Hepatocyte (in vitro differentiated cells): ENCODE results near the gene ARL6IP1. TPM values are rescaled to one million over a fixed set of nuclear protein-coding genes. Genes with fewer than 3 reads are reported as not detected.

ENCODE experiments used
- DNase-seq: peaks from one replicate; pipeline ENCODE4 v3.0.0-alpha.2; 2016; ENCODE audit warnings: low spot score
- H2AFZ ChIP-seq: fragments of 200-600 bp; sonication (generic); 2 replicates; pipeline ENCODE4 v1.6.0; 2016; ENCODE audit warnings: antibody characterized with exemption, mild to moderate bottlenecking
- H3K27ac ChIP-seq: fragments of 200-600 bp; sonication (generic); 2 replicates; pipeline ENCODE4 v1.5.1; 2016; ENCODE audit warnings: mild to moderate bottlenecking
- H3K27me3 ChIP-seq: fragments of 200-600 bp; sonication (generic); 2 replicates; pipeline ENCODE4 v1.6.1; 2016
- H3K36me3 ChIP-seq: fragments of 200-600 bp; sonication (generic); replicated peaks from 2 replicates; pipeline ENCODE4 v1.5.1; 2016; ENCODE audit warnings: low read depth; ENCODE audit not compliant: insufficient read depth
- H3K4me1 ChIP-seq: fragments of 200-600 bp; sonication (generic); 2 replicates; pipeline ENCODE4 v1.5.1; 2016; ENCODE audit warnings: mild to moderate bottlenecking, moderate library complexity; ENCODE audit not compliant: insufficient read depth
- H3K4me2 ChIP-seq: fragments of 200-600 bp; sonication (generic); 2 replicates; pipeline ENCODE4 v1.6.0; 2016
- H3K4me3 ChIP-seq: fragments of 200-600 bp; sonication (generic); 2 replicates; pipeline ENCODE4 v1.5.1; 2016; ENCODE audit warnings: mild to moderate bottlenecking
- H3K79me2 ChIP-seq: fragments of 200-600 bp; sonication (generic); 2 replicates; pipeline ENCODE4 v1.6.0; 2017; ENCODE audit warnings: mild to moderate bottlenecking
- H3K9me2 ChIP-seq: fragments of 200-600 bp; sonication (generic); replicated peaks from 2 replicates; pipeline ENCODE4 v1.6.0; 2017; ENCODE audit warnings: mild to moderate bottlenecking; ENCODE audit not compliant: insufficient read depth
- H3K9me3 ChIP-seq: fragments of 200-600 bp; sonication (generic); 2 replicates; pipeline ENCODE4 v1.5.1; 2016; ENCODE audit warnings: low read depth, mild to moderate bottlenecking
- H4K20me1 ChIP-seq: fragments of 200-600 bp; sonication (generic); 2 replicates; pipeline ENCODE4 v1.6.0; 2016; ENCODE audit warnings: mild to moderate bottlenecking; ENCODE audit not compliant: insufficient read depth, poor library complexity, severe bottlenecking
- CTCF ChIP-seq: fragments of 200-600 bp; sonication (generic); IDR thresholded peaks from 2 replicates; pipeline ENCODE4 v1.5.1; 2016; ENCODE audit warnings: antibody characterized with exemption, mild to moderate bottlenecking; ENCODE audit not compliant: poor library complexity
- EZH2 ChIP-seq: fragments of 200-600 bp; sonication (generic); IDR thresholded peaks from 2 replicates; pipeline ENCODE4 v1.6.1; 2016; ENCODE audit warnings: antibody characterized with exemption, mild to moderate bottlenecking, borderline replicate concordance
- EZH2phosphoT487 ChIP-seq: fragments of 200-600 bp; sonication (generic); IDR thresholded peaks from one replicate; pipeline ENCODE4 v1.6.1; 2018; ENCODE audit warnings: antibody characterized with exemption, mild to moderate bottlenecking, low read depth, moderate library complexity; ENCODE audit not compliant: unreplicated experiment, severe bottlenecking
- WGBS: methylation state at CpG from one replicate; pipeline ENCODE4 v1.1.6; 2016; ENCODE audit warnings: low lambda C conversion rate; ENCODE audit errors: missing lambda C conversion rate; 5-methylcytosine and 5-hydroxymethylcytosine counted together
- polyA plus RNA-seq: library from polyadenylated mRNA; unstranded; fragments of >200 nt; fragmentation: Nextera tagmentation; extraction: Ambion mirVana; gene quantifications from 2 replicates; pipeline ENCODE4 v1.2.1, GENCODE V29; 2016
- total RNA-seq: library from RNA; depleted of rRNA; stranded (reverse); fragments of >200 nt; gene quantifications from 2 replicates; pipeline ENCODE4 v1.2.3, GENCODE V29; 2014

Gene ARL6IP1
- total and polyA plus RNA-seq, 2 experiments from 2014 or later, result 179 to 239 TPM

GRCh38 chr16:18834864-18835263 lies 33.5 kb upstream of the ARL6IP1 start:
- no peak overlapping the region for H3K4me2 ChIP-seq
- no peaks in the 10 kb centered on the region for H3K9me2 ChIP-seq
- H3K36me3 ChIP-seq, result peaks cover 3% of the 10 kb centered on the region
- H3K27ac ChIP-seq, result no peak overlapping the region
- H3K4me3 ChIP-seq, result no peak overlapping the region
- no peak for DNase-seq
- no peaks in the 10 kb centered on the region for H4K20me1 ChIP-seq
- H2AFZ ChIP-seq, result no peak overlapping the region
- H3K27me3 ChIP-seq, result no peaks in the 10 kb centered on the region
- TF ChIP-seq EZH2 (no peak), EZH2phosphoT487 (no peak), CTCF (no peak)
- H3K4me1 ChIP-seq, result no peaks in the 10 kb centered on the region
- no peaks in the 10 kb centered on the region for H3K9me3 ChIP-seq
- no peaks in the 10 kb centered on the region for H3K79me2 ChIP-seq
- WGBS, result 96% methylated on average over 4 of the region's 4 CpGs

GRCh38 chr16:18833707-18834505 lies 32.6 kb upstream of the ARL6IP1 start:
- Histone ChIP-seq H3K4me2 (no peak overlapping the region), H2AFZ (no peak overlapping the region), H3K9me2 (no peaks in the 10 kb centered on the region), H3K4me1 (no peaks in the 10 kb centered on the region), H3K79me2 (no peaks in the 10 kb centered on the region), H3K9me3 (no peaks in the 10 kb centered on the region), H3K27ac (no peak overlapping the region), H3K4me3 (no peak overlapping the region), H3K36me3 (peaks cover 12% of the 10 kb centered on the region), H3K27me3 (no peaks in the 10 kb centered on the region), H4K20me1 (no peaks in the 10 kb centered on the region)
- TF ChIP-seq EZH2phosphoT487, result no peak
- TF ChIP-seq EZH2, result no peak
- no peak for TF ChIP-seq CTCF
- WGBS, result 93% methylated on average over 9 of the region's 9 CpGs
- no peak for DNase-seq

GRCh38 chr16:18832613-18833012 lies 31.3 kb upstream of the ARL6IP1 start:
- peaks cover 12% of the 10 kb centered on the region for H3K36me3 ChIP-seq

More at GRCh38 chr16:18832613-18833012, 31.3 kb upstream of the ARL6IP1 start:
- H2AFZ ChIP-seq, result no peak overlapping the region
- H3K4me2 ChIP-seq, result no peak overlapping the region
- H3K27me3 ChIP-seq, result no peaks in the 10 kb centered on the region
- H3K27ac ChIP-seq, result no peak overlapping the region
- H3K9me2 ChIP-seq, result no peaks in the 10 kb centered on the region
- no peak overlapping the region for H3K4me3 ChIP-seq
- H3K9me3 ChIP-seq, result no peaks in the 10 kb centered on the region
- no peaks in the 10 kb centered on the region for H4K20me1 ChIP-seq
- H3K4me1 ChIP-seq, result no peaks in the 10 kb centered on the region
- WGBS, result 93% methylated on average over 8 of the region's 8 CpGs
- TF ChIP-seq EZH2phosphoT487 (no peak), CTCF (no peak), EZH2 (no peak)
- H3K79me2 ChIP-seq, result no peaks in the 10 kb centered on the region
- DNase-seq, result no peak
